ENCODE data around the gene ZFYVE19.

The ZFYVE19 gene

GRCh38 chr15:40815042-40815698 is 8.3 kb downstream of the ZFYVE19 start:
- DNase-seq, result no peak

GRCh38 chr15:40819048-40819447 is 12.2 kb downstream of the ZFYVE19 start:
- DNase-seq, result no peak

- DNase-seq, result no peak
These were observed 14.3 kb downstream of the ZFYVE19 start for GRCh38 chr15:40821195-40821594.

- peak; percentile 36 for DNase-seq
These were observed 16.9 kb downstream of the ZFYVE19 start for GRCh38 chr15:40823572-40824343.

- no peak for DNase-seq
These were observed 19.0 kb downstream of the ZFYVE19 start for GRCh38 chr15:40825661-40826422.

GRCh38 chr15:40826423-40827075 is 19.7 kb downstream of the ZFYVE19 start:
- no peak for DNase-seq

GRCh38 chr15:40828447-40829036 is 21.7 kb downstream of the ZFYVE19 start, which contains the start of gene PPP1R14D:
Gene PPP1R14D (minus strand): TSS chr15:40828708. CDS start chr15:40828641, 67 bp downstream.
- no peak for DNase-seq

GRCh38 chr15:40829115-40829514 is 22.2 kb downstream of the ZFYVE19 start:
- DNase-seq, result no peak

GRCh38 chr15:40830884-40831283 is 24.0 kb downstream of the ZFYVE19 start:
- no peak for DNase-seq

GRCh38 chr15:40831861-40832260 is 25.0 kb downstream of the ZFYVE19 start:
- DNase-seq, result no peak

- DNase-seq, result no peak
These were observed 26.0 kb downstream of the ZFYVE19 start for GRCh38 chr15:40832903-40833302.

GRCh38 chr15:40836020-40836419 is 29.1 kb downstream of the ZFYVE19 start:
- DNase-seq, result no peak

- no peak for DNase-seq
These were observed 31.9 kb downstream of the ZFYVE19 start for GRCh38 chr15:40838756-40839155.

- no peak for DNase-seq
These were observed 34.9 kb downstream of the ZFYVE19 start for GRCh38 chr15:40841741-40842140.

GRCh38 chr15:40843261-40843884 is 36.5 kb downstream of the ZFYVE19 start:
- DNase-seq, result no peak

- peak; percentile 24 for DNase-seq
These were observed 37.2 kb downstream of the ZFYVE19 start, which contains the start of gene SPINT1 for GRCh38 chr15:40843885-40844695. Gene SPINT1 (plus strand): TSS chr15:40844048. CDS start chr15:40844555, 507 bp downstream.

- peak; percentile 18 for DNase-seq
These were observed 37.8 kb downstream of the ZFYVE19 start for GRCh38 chr15:40844696-40845030.

- no peak for DNase-seq
These were observed 38.1 kb downstream of the ZFYVE19 start for GRCh38 chr15:40845036-40845435.

GRCh38 chr15:40845511-40846284 is 38.8 kb downstream of the ZFYVE19 start:
- no peak for DNase-seq

GRCh38 chr15:40846841-40847222 is 39.9 kb downstream of the ZFYVE19 start:
- DNase-seq, result no peak
